Activated CD4-positive, alpha-beta T cell treated with anti-CD3 and anti-CD28 coated beads, Interleukin-2, amount 10 ng/mL, durations not matched to agents 7 days and 5 days (primary cell): Measurements from ENCODE around the gene AKR7A2. TPM values are rescaled to one million over a fixed set of nuclear protein-coding genes. Genes with fewer than 3 reads are reported as not detected.
"Not testable (repeated sequence)": the region's sequence is repeated elsewhere in the genome, so short reads cannot be mapped to it uniquely, and the experiment has no call there.

Experiments
- CTCF ChIA-PET: fragments of 350-600 bp; sonication (Branson Sonifier 250); formaldehyde crosslinking; loops from one replicate; lab custom pipeline; 2021; ENCODE audit warnings: antibody characterized with exemption; lab: Charles Lee
- POLR2A ChIA-PET: fragments of 350-600 bp; sonication (Branson Sonifier 250); formaldehyde crosslinking; loops from one replicate; lab custom pipeline; 2021; ENCODE audit warnings: antibody characterized with exemption; lab: Charles Lee
- DNase-seq: peaks from one replicate; pipeline ENCODE4 v3.0.0-alpha.2; 2020
- H3K27ac Mint-ChIP-seq: one replicate; pipeline ENCODE4 v1.8.0; 2021; ENCODE audit warnings: mild to moderate bottlenecking, moderate library complexity, mixed read lengths
- H3K27me3 Mint-ChIP-seq: one replicate; pipeline ENCODE4 v1.8.0; 2021; ENCODE audit warnings: mixed read lengths
- H3K36me3 Mint-ChIP-seq: one replicate; pipeline ENCODE4 v1.8.0; 2021; ENCODE audit warnings: low read depth, mixed read lengths
- H3K4me1 Mint-ChIP-seq: one replicate; pipeline ENCODE4 v1.8.0; 2021; ENCODE audit warnings: mixed read lengths
- H3K4me3 Mint-ChIP-seq: one replicate; pipeline ENCODE4 v1.8.0; 2021; ENCODE audit warnings: mild to moderate bottlenecking, moderate library complexity, mixed read lengths
- H3K9me3 Mint-ChIP-seq: one replicate; pipeline ENCODE4 v1.8.0; 2021; ENCODE audit warnings: mixed read lengths
- total RNA-seq, 2 experiments: library from RNA; stranded (reverse); gene quantifications; one replicate each; pipeline ENCODE4 v1.2.3, GENCODE V29; 2021

AKR7A2 gene
- total RNA-seq, 2 experiments from 2014 or later = 45.4 to 45.8 TPM

GRCh38 chr1:19274636-19275035 lies 37.3 kb downstream of the AKR7A2 start:
- no peaks in the 10 kb centered on the region for H3K4me1 Mint-ChIP-seq
- H3K4me3 Mint-ChIP-seq = no peak overlapping the region
- peaks cover 4% of the 10 kb centered on the region for H3K9me3 Mint-ChIP-seq
- peaks cover 10% of the 10 kb centered on the region for H3K36me3 Mint-ChIP-seq
- H3K27me3 Mint-ChIP-seq = peaks cover 21% of the 10 kb centered on the region
- POLR2A ChIA-PET = no interaction called here
- no peak for DNase-seq
- H3K27ac Mint-ChIP-seq = no peak overlapping the region
- CTCF ChIA-PET = interaction anchor here (0.6 to 1.0 kb wide), 2 partner anchors 9 to 412 kb away, joined by 3 read pairs; no protein-coding TSS in a partner anchor

GRCh38 chr1:19273844-19274531 lies 38.0 kb downstream of the AKR7A2 start:
- DNase-seq, H3K4me1 Mint-ChIP-seq, POLR2A ChIA-PET, H3K27ac Mint-ChIP-seq, H3K36me3 Mint-ChIP-seq, H3K9me3 Mint-ChIP-seq, H3K4me3 Mint-ChIP-seq: not testable (repeated sequence)
- H3K27me3 Mint-ChIP-seq = peaks cover 21% of the 10 kb centered on the region
- CTCF ChIA-PET = interaction anchor here (1.0 kb wide), 1 partner anchor 10 kb away, joined by 3 read pairs; no protein-coding TSS in a partner anchor

- H3K27me3 Mint-ChIP-seq = peaks cover 21% of the 10 kb centered on the region
- CTCF ChIA-PET = interaction anchor here (0.6 kb wide), 1 partner anchor 32 kb away, joined by 3 read pairs; no protein-coding TSS in a partner anchor
- POLR2A ChIA-PET = no interaction called here
- H3K36me3 Mint-ChIP-seq = peaks cover 10% of the 10 kb centered on the region
- H3K27ac Mint-ChIP-seq = no peak overlapping the region
- H3K9me3 Mint-ChIP-seq = peaks cover 4% of the 10 kb centered on the region
- H3K4me3 Mint-ChIP-seq = no peak overlapping the region
- no peak for DNase-seq
- no peaks in the 10 kb centered on the region for H3K4me1 Mint-ChIP-seq
Measured at GRCh38 chr1:19273106-19273843, 38.7 kb downstream of the AKR7A2 start.

GRCh38 chr1:19272064-19272463 lies 39.9 kb downstream of the AKR7A2 start:
- peaks cover 10% of the 10 kb centered on the region for H3K36me3 Mint-ChIP-seq
- peaks cover 4% of the 10 kb centered on the region for H3K9me3 Mint-ChIP-seq
- CTCF ChIA-PET = interaction anchor here (0.7 kb wide), 1 partner anchor 81 kb away, joined by 3 read pairs; no protein-coding TSS in a partner anchor
- H3K4me1 Mint-ChIP-seq = no peaks in the 10 kb centered on the region
- H3K27ac Mint-ChIP-seq = no peak overlapping the region
- no peak overlapping the region for H3K4me3 Mint-ChIP-seq
- POLR2A ChIA-PET = no interaction called here
- no peak for DNase-seq
- H3K27me3 Mint-ChIP-seq = peaks cover 20% of the 10 kb centered on the region

GRCh38 chr1:19270343-19270730 lies 41.6 kb downstream of the AKR7A2 start:
- H3K27ac Mint-ChIP-seq, H3K4me3 Mint-ChIP-seq, H3K4me1 Mint-ChIP-seq, H3K36me3 Mint-ChIP-seq, DNase-seq, H3K9me3 Mint-ChIP-seq, POLR2A ChIA-PET: not testable (repeated sequence)
- CTCF ChIA-PET = interaction anchor here (0.6 kb wide), 1 partner anchor 340 kb away, joined by 3 read pairs; no protein-coding TSS in a partner anchor
- peaks cover 15% of the 10 kb centered on the region for H3K27me3 Mint-ChIP-seq

GRCh38 chr1:19269427-19270342 lies 42.3 kb downstream of the AKR7A2 start:
- H3K27me3 Mint-ChIP-seq = peaks cover 14% of the 10 kb centered on the region
- H3K36me3 Mint-ChIP-seq, DNase-seq, H3K9me3 Mint-ChIP-seq, CTCF ChIA-PET, H3K4me1 Mint-ChIP-seq, H3K4me3 Mint-ChIP-seq, H3K27ac Mint-ChIP-seq, POLR2A ChIA-PET: not testable (repeated sequence)

GRCh38 chr1:19268445-19268844 lies 43.5 kb downstream of the AKR7A2 start:
- Mint-ChIP-seq H3K36me3 (peaks cover 4% of the 10 kb centered on the region), H3K27me3 (peaks cover 9% of the 10 kb centered on the region), H3K4me3 (no peak overlapping the region), H3K9me3 (no peaks in the 10 kb centered on the region), H3K27ac (no peak overlapping the region), H3K4me1 (no peaks in the 10 kb centered on the region)
- ChIA-PET CTCF (no interaction called here), POLR2A (no interaction called here)
- no peak for DNase-seq

GRCh38 chr1:19262744-19263143 lies 49.2 kb downstream of the AKR7A2 start:
- Mint-ChIP-seq H3K27me3 (no peaks in the 10 kb centered on the region), H3K27ac (no peak overlapping the region), H3K4me3 (no peak overlapping the region), H3K36me3 (peaks cover 7% of the 10 kb centered on the region), H3K9me3 (no peaks in the 10 kb centered on the region), H3K4me1 (no peaks in the 10 kb centered on the region)
- ChIA-PET POLR2A (no interaction called here), CTCF (interaction anchor here (1.2 kb wide), 1 partner anchor 340 kb away, joined by 3 read pairs; no protein-coding TSS in a partner anchor)
- DNase-seq = no peak

GRCh38 chr1:19262047-19262446 lies 49.9 kb downstream of the AKR7A2 start:
- Mint-ChIP-seq H3K9me3 (no peaks in the 10 kb centered on the region), H3K27me3 (no peaks in the 10 kb centered on the region), H3K36me3 (peaks cover 10% of the 10 kb centered on the region), H3K27ac (no peak overlapping the region), H3K4me1 (peaks cover 2% of the 10 kb centered on the region), H3K4me3 (no peak overlapping the region)
- no peak for DNase-seq
- ChIA-PET CTCF (interaction anchor here (1.2 kb wide), 1 partner anchor 25 kb away, joined by 3 read pairs; no protein-coding TSS in a partner anchor), POLR2A (no interaction called here)

GRCh38 chr1:19260211-19261138 lies 51.5 kb downstream of the AKR7A2 start:
- Mint-ChIP-seq H3K4me3 (no peak overlapping the region), H3K27me3 (no peaks in the 10 kb centered on the region), H3K4me1 (peaks cover 4% of the 10 kb centered on the region), H3K36me3 (peaks cover 16% of the 10 kb centered on the region), H3K9me3 (no peaks in the 10 kb centered on the region), H3K27ac (no peak overlapping the region)
- ChIA-PET CTCF (interaction anchor here (0.5 kb wide), 1 partner anchor 307 kb away, joined by 3 read pairs; no protein-coding TSS in a partner anchor), POLR2A (no interaction called here)
- no peak for DNase-seq

GRCh38 chr1:19258353-19258752 lies 53.6 kb downstream of the AKR7A2 start:
- Mint-ChIP-seq H3K27me3 (no peaks in the 10 kb centered on the region), H3K9me3 (no peaks in the 10 kb centered on the region), H3K36me3 (peaks cover 16% of the 10 kb centered on the region), H3K4me1 (peaks cover 15% of the 10 kb centered on the region), H3K27ac (no peak overlapping the region), H3K4me3 (no peak overlapping the region)
- DNase-seq = no peak
- ChIA-PET CTCF (no interaction called here), POLR2A (no interaction called here)
